ENCODE data around the gene RNASE11. TPM values are rescaled to one million over a fixed set of nuclear protein-coding genes. Genes with fewer than 3 reads are reported as not detected.

Gene RNASE11
- total and polyA plus RNA-seq, 9 of the 15 experiments (the other 6 are each of a cell fraction or from before 2014, with no cell fraction given) = 0.16 to 0.29 (median 0.22) TPM; not detected in 6

GRCh38 chr14:20610002-20610765 lies 22.4 kb upstream of the RNASE11 start (continued):
- TF ChIP-seq ZNF407 (IDR thresholded peaks at IDR 0.05; ENCODE audit: low read depth) (peak; percentile 75), HDAC2 (IDR thresholded peaks at IDR 0.05) (no peak), ZNF212 (CRISPR knock-in tag; IDR thresholded peaks at IDR 0.05) (no peak), TBL1XR1 (IDR thresholded peaks at IDR 0.05; ENCODE audit: low read length in 2 of 2) (peak in 1 of 2 experiments; percentile 84; a peak in 2 of 4 replicates), ZNF592 (IDR thresholded peaks at IDR 0.05) (peak; percentile 49), BRD9 (IDR thresholded peaks at IDR 0.05; ENCODE audit: low read depth, partially characterized antibody) (peak; percentile 96), ELF4 (CRISPR knock-in tag; IDR thresholded peaks at IDR 0.05) (0 out of 2 replicates have a peak, but pooled peaks have one; percentile 29), DNMT1 (IDR thresholded peaks at IDR 0.05) (no peak), TOE1 (IDR thresholded peaks at IDR 0.05; ENCODE audit: borderline replicate concordance) (0 out of 2 replicates have a peak, but pooled peaks have one; percentile 13), TOE1 (CRISPR knock-in tag; IDR thresholded peaks at IDR 0.05; ENCODE audit: borderline replicate concordance, low read depth) (no peak), ZNF23 (CRISPR knock-in tag; IDR thresholded peaks at IDR 0.05) (no peak), HCFC1 (IDR thresholded peaks at IDR 0.05; ENCODE audit: low read depth, low read length) (no peak), BCOR (IDR thresholded peaks at IDR 0.05) (peak; percentile 21), CTBP1 (IDR thresholded peaks at IDR 0.05; ENCODE audit: borderline replicate concordance) (peak; percentile 47; the same call in 1 of the 2 replicates)
- TF ChIP-seq, protein P1, sequence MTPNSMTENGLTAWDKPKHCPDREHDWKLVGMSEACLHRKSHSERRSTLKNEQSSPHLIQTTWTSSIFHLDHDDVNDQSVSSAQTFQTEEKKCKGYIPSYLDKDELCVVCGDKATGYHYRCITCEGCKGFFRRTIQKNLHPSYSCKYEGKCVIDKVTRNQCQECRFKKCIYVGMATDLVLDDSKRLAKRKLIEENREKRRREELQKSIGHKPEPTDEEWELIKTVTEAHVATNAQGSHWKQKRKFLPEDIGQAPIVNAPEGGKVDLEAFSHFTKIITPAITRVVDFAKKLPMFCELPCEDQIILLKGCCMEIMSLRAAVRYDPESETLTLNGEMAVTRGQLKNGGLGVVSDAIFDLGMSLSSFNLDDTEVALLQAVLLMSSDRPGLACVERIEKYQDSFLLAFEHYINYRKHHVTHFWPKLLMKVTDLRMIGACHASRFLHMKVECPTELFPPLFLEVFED (CRISPR knock-in tag; conservative IDR thresholded peaks at IDR 0.05) = peak; percentile 70; the same call in 1 of the 2 replicates

Data from K562 (cell line).